IPS-11a (cell line): Measurements from ENCODE around the gene BTBD10.

Experiments
- H3K4me3 ChIP-seq: one replicate; pipeline ENCODE4 v1.5.1; 2013; ENCODE audit warnings: low read depth, low read length, control low read depth

The BTBD10 gene

DNA sequence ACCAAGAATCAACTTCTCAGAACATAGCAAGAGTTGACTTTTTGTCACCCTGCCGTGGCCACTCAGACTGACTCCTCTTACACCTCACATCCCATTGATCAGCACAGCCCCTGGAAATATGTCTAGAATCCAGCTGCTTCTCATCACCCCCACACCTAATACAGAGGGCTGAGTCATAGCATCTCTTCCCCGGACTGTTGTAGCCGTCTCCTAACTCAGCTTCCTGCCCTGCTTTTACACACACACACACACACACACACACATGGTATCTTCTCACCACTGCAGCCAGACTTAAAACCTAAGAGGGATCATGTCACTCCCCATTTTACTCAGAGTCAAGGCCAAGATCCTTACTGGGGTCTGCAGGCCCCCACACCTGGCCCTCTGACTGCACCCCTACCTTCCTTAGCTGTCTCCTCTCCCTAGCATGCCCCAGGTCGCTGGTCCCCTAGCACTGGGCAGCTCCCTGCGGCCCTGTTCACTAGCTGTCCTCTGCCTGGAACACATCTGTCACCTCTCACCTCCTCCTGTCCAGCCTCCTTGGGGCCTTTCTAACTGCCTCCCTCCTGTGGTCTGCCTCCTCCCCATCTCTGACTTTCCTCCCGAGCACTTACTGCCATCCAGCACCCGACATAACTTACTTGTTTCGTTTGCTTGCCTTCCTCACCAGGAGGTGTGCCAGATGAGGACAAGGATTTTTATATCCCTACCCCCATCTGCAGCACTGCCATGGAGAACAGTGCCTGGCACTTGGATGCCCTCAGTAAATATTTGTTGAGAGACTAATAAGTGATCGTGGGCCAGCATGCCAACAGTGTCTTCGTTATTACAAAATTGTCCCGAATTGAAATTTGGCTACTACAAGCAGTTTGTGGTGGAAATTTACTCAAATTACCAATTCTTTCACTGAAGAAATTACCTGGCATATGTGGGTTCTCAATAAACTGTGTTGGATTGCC is 123.5 kb downstream of the BTBD10 start:
- no peak overlapping the region for H3K4me3 ChIP-seq

DNA sequence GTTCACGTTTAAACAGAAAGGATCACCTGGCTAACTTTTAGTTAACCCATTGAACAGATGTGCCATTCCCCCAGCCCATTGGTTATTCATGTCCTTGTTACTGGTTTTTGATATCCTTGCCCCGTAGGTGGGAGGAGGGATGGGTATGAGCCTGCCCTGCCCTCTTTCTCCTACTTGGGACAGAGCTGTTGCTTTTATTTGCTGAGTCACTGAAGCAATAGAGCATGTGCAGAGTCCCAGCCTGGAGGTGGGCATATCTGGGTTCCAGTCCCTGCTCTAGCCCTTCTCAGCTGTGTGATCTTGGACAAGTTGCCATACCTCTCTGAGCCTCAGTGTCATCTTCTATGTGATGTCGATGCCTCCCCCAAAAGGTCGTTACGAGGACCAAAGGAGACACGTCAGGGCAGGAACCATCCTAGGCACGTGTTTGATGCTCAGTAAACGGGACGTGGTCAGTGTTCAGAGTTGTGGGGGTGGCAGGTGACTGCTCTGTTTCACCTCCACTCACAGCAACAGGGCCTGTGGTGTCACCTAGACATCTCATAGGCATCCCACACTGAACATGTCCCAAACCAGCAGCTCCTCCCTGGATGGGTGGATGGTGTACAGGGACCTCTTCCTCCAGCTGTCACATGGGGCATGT is 124.5 kb downstream of the BTBD10 start:
- no peak overlapping the region for H3K4me3 ChIP-seq

DNA sequence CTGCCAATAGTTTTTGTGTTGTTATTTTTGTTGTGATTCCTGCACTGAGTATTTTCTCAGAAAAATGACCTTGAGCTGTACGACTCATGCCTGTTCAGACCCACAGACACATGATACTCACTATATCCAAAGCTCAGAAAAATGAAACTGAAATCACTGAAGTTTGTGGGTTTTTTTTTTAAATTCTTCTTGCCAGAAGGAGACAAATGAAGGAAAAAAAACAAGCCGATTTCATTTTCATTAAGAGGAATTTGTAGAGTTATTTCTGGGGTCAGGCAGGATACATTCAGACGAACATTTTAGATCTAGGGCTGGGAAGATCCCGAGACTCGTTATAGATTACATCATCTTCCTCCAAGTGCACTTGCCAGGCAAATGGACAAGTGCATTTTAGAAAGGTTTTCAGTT is 125.0 kb downstream of the BTBD10 start:
- no peak overlapping the region for H3K4me3 ChIP-seq
